NCI-H187 treated with DMSO at 0.1 percent for 48 hours (cell line): ENCODE results near the gene AIFM3.

Experiments
- DNase-seq: peaks from one replicate; lab custom pipeline; 2025; lab: John Stamatoyannopoulos, UW

The AIFM3 gene

GRCh38 chr22:20975541-20976290 is 8.7 kb downstream of the AIFM3 start:
- DNase-seq, result no peak

- no peak for DNase-seq
Measured at GRCh38 chr22:20976291-20976877, 9.3 kb downstream of the AIFM3 start.

- no peak for DNase-seq
Measured at GRCh38 chr22:20977019-20977418, 10.0 kb downstream of the AIFM3 start.

GRCh38 chr22:20977516-20978170 is 10.6 kb downstream of the AIFM3 start:
- DNase-seq, result no peak

GRCh38 chr22:20978419-20978818 is 11.4 kb downstream of the AIFM3 start:
- no peak for DNase-seq

GRCh38 chr22:20979243-20979809 is 12.3 kb downstream of the AIFM3 start:
- no peak for DNase-seq

- DNase-seq, result no peak
Measured at GRCh38 chr22:20979940-20980453, 12.9 kb downstream of the AIFM3 start.

- DNase-seq, result no peak
Measured at GRCh38 chr22:20980523-20980922, 13.5 kb downstream of the AIFM3 start.

GRCh38 chr22:20980938-20981722 is 14.1 kb downstream of the AIFM3 start:
- DNase-seq, result no peak

GRCh38 chr22:20981787-20982562 is 14.9 kb downstream of the AIFM3 start, which contains the start of gene LZTR1:
TSS of gene LZTR1 (plus strand) at chr22:20982297. CDS start at chr22:20982372, 75 bp downstream.
- no peak for DNase-seq

- no peak for DNase-seq
Measured at GRCh38 chr22:20982563-20982882, 15.5 kb downstream of the AIFM3 start.

GRCh38 chr22:20983081-20983771 is 16.2 kb downstream of the AIFM3 start:
- no peak for DNase-seq

GRCh38 chr22:20985720-20986119 is 18.7 kb downstream of the AIFM3 start:
- no peak for DNase-seq

- DNase-seq, result no peak
Measured at GRCh38 chr22:20986365-20986764, 19.3 kb downstream of the AIFM3 start.

GRCh38 chr22:20987375-20987774 is 20.3 kb downstream of the AIFM3 start:
- no peak for DNase-seq

GRCh38 chr22:20988573-20989322 is 21.7 kb downstream of the AIFM3 start:
- no peak for DNase-seq

GRCh38 chr22:20989323-20990138 is 22.5 kb downstream of the AIFM3 start:
- DNase-seq, result no peak

- no peak for DNase-seq
Measured at GRCh38 chr22:20990184-20991180, 23.4 kb downstream of the AIFM3 start.
